Dedifferentiated amniotic fluid mesenchymal stem cell (primary cell): ENCODE results near the gene YTHDF2.
"Not testable (repeated sequence)": the region's sequence is repeated elsewhere in the genome, so short reads cannot be mapped to it uniquely, and the experiment has no call there.

Source experiments
- DNase-seq: peaks from one replicate; pipeline ENCODE4 v3.0.0-alpha.2; 2016; ENCODE audit errors: extremely low spot score

Gene YTHDF2

GRCh38 chr1:28759257-28759656 is 22.5 kb downstream of the YTHDF2 start:
- DNase-seq: no peak

GRCh38 chr1:28761189-28761588 is 24.4 kb downstream of the YTHDF2 start:
- DNase-seq: no peak

GRCh38 chr1:28766532-28767183 is 29.9 kb downstream of the YTHDF2 start:
- no peak for DNase-seq

DNA sequence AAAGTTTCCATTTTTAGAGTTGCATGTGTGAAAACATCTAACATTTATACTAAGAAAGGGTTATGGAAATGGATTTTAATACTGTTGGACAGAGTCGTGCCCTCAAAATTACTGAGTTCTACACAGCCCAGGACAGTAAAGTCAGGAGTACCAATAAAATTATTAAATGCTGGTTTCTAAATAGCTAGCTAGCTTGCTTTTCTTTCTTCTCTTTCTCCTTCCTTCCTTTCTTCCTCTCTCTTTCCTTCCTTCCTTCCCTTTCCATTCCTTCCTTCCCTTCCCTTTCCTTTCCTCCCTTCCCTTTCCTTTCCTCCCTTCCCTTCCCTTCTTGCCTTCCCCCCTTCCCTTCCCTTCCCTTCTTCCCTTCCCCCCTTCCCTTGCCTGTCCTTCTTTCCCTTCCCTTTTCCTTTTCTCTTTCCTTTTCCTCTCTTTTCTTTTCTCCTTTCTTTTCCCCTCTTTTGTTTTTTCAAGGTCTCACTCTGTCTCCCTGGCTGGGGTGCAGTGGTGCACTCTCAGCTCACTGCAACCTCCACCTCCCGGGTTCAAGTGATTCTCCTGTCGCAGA is 33.9 kb downstream of the YTHDF2 start:
- no peak for DNase-seq

DNA sequence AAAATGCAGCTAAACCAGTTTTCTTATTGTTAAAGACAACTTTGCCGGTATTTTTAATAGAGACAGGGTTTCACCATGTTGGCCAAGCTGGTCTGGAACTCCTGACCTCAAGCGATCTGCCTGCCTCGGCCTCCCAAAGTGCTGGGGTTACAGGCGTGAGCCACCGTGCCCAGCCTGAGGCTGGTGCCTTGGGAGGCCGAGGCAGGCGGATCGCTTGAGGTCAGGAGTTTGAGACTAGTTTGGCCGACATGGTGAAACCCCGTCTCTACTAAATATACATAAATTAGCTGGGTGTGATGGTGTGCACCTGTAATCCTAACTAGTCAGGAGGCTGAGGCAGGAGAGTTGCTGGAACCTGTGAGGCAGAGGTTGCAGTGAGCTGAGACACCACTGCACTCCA is 35.2 kb downstream of the YTHDF2 start:
- DNase-seq: not testable (repeated sequence)

GRCh38 chr1:28773105-28773504 is 36.4 kb downstream of the YTHDF2 start:
- DNase-seq: no peak

DNA sequence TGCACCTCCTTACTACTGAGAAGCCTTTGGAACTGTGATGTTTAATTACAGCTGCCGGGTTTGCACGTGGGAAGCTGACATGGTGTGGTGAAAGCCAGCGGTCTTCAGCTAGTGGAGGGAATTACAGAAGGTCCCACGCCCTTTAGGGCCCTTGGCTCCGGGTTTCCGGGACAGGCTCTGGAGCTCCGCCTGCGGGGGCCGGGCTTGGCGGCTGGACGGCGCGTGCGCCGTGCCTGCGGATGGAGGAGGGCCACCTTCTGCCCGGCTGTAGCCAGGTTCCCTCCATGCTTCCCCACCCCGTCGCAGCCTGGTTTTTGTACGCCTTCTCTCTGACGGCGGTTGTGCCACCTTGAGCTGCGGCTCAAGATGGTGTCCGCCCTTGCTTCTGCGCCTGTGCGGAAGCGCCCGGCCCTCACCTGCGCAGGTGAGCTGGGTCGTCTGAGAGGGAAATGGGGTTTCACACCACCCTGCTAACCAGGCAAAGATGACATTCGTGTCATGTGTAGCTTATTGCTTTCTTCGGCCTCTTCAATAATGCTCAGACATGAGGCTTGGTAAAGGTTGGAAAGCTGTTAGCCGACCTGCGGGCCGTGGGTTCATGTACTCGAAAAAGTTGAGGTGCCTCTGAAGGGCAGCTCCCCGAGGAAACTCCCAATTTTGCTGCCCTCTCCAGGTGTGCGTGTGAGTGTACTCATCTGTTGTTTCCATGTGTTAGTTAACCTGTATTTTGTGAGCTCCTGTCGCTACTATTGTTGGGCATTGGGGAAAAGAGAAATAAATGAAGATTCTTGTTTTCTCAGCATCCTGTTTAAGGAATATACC is 38.6 kb downstream of the YTHDF2 start:
- no peak for DNase-seq

DNA sequence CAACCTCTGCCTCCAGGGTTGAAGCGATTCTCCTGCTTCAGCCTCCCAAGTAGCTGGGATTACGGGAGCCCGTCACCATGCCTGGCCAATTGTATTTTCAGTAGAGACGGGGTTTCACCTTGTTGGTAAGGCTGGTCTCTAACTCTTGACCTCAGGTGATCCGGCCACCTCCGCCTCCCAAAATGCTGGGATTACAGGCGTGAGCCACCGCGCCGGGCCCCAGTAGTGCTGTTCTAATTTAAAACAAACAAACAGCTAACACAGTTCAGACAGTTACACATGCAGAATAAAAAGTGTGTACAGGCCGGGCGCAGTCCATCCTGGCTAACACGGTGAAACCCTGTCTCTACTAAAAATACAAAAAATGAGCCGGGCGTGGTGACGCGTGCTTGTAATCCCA is 39.6 kb downstream of the YTHDF2 start:
- DNase-seq: no peak

- no peak for DNase-seq
These were observed 41.3 kb downstream of the YTHDF2 start for GRCh38 chr1:28778021-28778420.

GRCh38 chr1:28779751-28780408 is 43.1 kb downstream of the YTHDF2 start:
- no peak for DNase-seq

- no peak for DNase-seq
These were observed 44.6 kb downstream of the YTHDF2 start for GRCh38 chr1:28781305-28781704.

DNA sequence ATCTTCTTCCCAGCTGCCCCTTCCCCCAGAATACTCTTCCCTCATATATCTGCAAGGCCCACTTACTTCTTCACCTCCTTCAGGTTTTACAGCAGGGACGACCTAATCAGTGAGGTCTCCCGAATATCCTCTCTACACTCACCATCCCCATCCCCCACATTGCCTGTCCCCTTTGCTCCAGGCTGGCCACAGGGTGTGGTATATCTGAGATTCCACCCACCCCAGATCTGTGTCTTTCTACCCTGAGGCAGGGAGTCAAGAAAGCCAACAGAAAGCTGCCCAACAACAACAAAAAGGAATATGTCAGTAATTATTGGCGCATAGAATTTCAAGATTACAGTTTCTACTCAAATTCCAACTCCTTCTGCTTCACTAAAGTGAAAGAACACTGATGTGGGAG is 45.3 kb downstream of the YTHDF2 start:
- DNase-seq: peak; percentile 60

DNA sequence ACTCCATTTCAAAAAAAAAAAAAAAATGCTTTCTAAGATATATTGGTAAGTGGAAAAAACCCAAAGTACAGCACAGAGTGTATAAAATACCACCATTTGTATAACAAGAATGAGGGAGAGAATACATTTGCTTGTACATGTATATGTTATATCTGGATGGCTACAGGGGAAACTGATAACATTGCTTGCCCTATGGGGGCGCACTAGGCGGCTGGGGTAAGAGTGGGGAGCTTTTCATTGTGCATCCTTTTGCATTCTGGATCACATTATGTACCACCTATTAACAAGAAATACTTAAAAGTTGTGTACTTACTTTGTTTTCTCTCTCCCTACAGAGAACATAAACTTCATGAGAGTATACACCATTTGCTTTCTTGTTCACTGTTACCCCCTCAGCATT is 46.6 kb downstream of the YTHDF2 start:
- no peak for DNase-seq

DNA sequence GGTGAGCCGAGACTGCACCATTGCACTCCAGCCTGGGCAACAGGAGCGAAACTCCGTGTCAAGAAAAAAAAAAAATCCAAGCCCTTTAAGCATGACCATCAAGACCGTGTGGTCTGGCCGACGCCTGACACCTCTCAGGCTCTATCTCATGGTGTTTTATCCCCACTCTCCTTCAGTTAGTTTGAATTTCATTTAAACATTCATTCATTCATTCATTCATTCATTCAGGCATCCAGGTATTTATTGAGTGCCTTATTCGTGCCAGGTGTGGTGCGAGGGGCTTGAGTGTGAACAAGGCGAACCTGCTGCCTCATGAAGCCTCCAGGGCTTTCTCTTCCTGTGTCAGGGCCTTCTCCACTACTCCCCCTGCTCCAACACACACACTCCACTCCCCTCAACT is 52.7 kb downstream of the YTHDF2 start:
- no peak for DNase-seq

DNA sequence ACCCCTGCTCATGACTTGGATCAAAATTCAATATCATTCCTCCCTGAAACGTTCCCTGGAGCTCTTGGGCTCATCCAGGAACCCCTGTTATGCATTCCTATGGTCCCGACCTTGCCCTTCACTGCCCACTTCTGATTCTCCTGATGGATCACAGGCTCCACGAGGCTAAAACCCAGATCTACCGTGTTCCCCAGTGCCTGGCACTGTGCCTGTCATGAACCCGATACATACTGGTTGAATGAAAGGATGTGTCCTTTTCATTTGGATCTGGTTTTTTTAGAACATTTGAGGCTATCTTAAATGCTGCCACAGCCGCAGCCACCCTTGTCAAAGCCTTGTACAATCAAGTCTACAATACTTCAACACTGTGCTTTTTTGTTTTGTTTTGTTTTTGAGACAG is 53.1 kb downstream of the YTHDF2 start:
- no peak for DNase-seq

- DNase-seq: no peak
These were observed 53.8 kb downstream of the YTHDF2 start for GRCh38 chr1:28790377-28791035.

DNA sequence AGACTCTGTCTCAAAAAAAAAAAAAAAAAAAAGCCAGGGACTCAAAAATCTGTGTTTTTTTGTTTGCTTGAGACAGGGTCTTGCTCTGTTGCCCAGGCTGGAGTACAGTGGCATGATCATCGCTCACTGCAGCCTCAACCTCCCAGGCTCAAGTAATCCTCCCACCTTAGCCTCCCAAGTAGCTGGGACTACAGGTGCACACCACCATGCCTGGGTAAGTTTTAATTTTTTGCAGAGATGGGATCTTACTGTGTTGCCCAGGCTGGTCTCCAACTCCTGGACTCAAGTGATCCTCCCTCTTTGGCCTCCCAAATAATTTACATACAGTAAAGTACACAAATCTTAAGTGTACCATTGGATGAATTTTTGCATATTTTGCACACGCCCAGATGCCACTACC is 55.2 kb downstream of the YTHDF2 start:
- DNase-seq: not testable (repeated sequence)

GRCh38 chr1:28792644-28793121 is 55.9 kb downstream of the YTHDF2 start:
- no peak for DNase-seq

GRCh38 chr1:28794582-28794981 is 57.8 kb downstream of the YTHDF2 start:
- not testable (repeated sequence) for DNase-seq

DNA sequence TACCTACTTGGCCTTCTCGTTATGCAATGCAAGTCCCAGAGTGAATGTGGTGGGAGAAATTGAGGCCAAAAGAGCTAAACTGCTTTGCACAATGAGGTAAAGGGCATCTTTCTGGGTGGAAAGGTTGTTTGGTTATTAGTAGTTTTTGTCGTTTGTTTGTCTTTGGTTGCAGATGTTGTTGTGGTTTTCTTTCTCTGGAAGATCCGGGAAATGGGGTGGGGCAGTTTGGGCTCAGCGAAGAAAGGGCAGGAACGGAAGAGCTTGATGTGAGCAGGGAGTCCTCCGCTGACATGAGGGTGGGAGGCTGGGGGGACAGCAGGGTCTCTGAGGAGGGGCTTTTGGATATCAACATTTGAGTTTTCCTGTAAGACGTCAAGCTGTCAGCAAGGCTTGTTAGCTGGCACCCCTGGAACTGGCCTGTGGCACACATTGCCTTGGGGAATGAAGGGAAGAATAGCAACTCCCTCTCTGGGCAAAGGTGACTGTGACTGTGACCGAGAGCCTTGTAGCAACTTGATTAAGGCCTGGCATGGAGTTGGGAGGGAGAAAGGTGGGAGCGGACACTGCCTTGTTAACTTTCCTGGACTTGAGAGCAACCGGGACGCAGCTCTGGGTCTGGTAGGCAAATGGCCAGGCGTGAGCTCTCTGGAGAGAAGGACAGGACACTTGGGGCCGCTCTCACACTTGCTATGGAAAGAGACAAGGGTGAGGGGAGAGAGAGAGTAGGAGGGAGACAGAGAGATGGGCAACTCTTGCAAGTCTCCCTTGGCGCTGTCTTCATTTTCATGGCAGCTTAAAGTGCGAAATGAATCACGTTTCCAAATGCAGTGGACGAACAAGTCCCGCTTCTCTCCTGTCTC is 59.8 kb downstream of the YTHDF2 start:
- DNase-seq: no peak

GRCh38 chr1:28800324-28800723 is 63.6 kb downstream of the YTHDF2 start:
- DNase-seq: no peak
